Fibroblast of lung (primary cell): ENCODE measurements around the gene TBC1D22A.

ENCODE experiments used
- EZH2 ChIP-seq: IDR thresholded peaks from 2 replicates; pipeline ENCODE4 v1.5.1; 2012; ENCODE audit warnings: low read length, control low read depth, mild to moderate bottlenecking; ENCODE audit errors: missing control alignments
- TF ChIP-seq, protein P1 (sequence below), 2 donors: IDR thresholded peaks in 1 of 2; conservative IDR thresholded peaks in 1 of 2; 1 replicate in 1 of 2; 2 replicates in 1 of 2; pipeline ENCODE4 v1.5.1; 2011 to 2012; ENCODE audit warnings: low read length in 2 of 2, control low read depth in 1 of 2, inconsistent platforms in 1 of 2, low read depth in 1 of 2, mild to moderate bottlenecking in 1 of 2

GRCh38 chr22:46767249-46767985 lies 5.0 kb downstream of the TBC1D22A start:
- TF ChIP-seq, protein P1, sequence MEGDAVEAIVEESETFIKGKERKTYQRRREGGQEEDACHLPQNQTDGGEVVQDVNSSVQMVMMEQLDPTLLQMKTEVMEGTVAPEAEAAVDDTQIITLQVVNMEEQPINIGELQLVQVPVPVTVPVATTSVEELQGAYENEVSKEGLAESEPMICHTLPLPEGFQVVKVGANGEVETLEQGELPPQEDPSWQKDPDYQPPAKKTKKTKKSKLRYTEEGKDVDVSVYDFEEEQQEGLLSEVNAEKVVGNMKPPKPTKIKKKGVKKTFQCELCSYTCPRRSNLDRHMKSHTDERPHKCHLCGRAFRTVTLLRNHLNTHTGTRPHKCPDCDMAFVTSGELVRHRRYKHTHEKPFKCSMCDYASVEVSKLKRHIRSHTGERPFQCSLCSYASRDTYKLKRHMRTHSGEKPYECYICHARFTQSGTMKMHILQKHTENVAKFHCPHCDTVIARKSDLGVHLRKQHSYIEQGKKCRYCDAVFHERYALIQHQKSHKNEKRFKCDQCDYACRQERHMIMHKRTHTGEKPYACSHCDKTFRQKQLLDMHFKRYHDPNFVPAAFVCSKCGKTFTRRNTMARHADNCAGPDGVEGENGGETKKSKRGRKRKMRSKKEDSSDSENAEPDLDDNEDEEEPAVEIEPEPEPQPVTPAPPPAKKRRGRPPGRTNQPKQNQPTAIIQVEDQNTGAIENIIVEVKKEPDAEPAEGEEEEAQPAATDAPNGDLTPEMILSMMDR (conservative IDR thresholded peaks at IDR 0.05 in 1 of 2, IDR thresholded peaks at IDR 0.05 in 1 of 2; ENCODE audit: low read depth in 1 of 2, low read length in 2 of 2), result no peak
- TF ChIP-seq EZH2, result no peak
